Fibroblast of mammary gland (primary cell): ENCODE data around the gene RIPK3.
A peak's percentile ranks its signal among the peaks of the same experiment; 100 is the strongest.
"Not testable (repeated sequence)": the region's sequence is repeated elsewhere in the genome, so short reads cannot be mapped to it uniquely, and the experiment has no call there.

ENCODE experiments used
- DNase-seq: peaks from one replicate; pipeline ENCODE4 v3.0.0-alpha.2; 2010; ENCODE audit warnings: low read depth
- H3K4me3 ChIP-seq: 2 replicates; pipeline ENCODE4 v1.5.1; 2011; ENCODE audit warnings: low read depth, mild to moderate bottlenecking, low read length, moderate library complexity; ENCODE audit not compliant: control insufficient read depth
- TF ChIP-seq, protein P1 (sequence below): conservative IDR thresholded peaks from 2 replicates; pipeline ENCODE4 v1.5.1; 2011; ENCODE audit warnings: low read depth, low read length, inconsistent platforms; ENCODE audit not compliant: control insufficient read depth, insufficient read depth

RIPK3 gene

DNA sequence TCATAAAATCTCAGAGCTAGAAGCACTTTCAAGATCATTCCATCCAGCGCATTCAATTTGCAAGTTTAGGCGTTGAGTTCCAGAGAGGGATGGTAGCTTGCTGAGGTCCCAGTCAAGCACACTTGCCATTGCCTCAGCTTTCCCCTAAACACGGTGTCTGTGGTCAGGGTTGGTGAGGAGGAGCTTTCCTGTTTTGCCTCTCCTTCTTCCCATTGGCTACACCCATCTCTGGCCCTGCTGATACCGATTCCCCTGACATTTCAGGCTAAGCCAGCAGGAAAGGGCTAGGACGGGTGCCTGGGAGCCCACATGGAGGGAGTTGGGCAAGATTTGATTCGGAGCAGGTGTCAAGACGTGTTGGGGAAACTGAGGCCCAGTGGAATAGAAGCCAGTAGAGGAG, 37.3 kb upstream of the RIPK3 start:
- TF ChIP-seq, protein P1, sequence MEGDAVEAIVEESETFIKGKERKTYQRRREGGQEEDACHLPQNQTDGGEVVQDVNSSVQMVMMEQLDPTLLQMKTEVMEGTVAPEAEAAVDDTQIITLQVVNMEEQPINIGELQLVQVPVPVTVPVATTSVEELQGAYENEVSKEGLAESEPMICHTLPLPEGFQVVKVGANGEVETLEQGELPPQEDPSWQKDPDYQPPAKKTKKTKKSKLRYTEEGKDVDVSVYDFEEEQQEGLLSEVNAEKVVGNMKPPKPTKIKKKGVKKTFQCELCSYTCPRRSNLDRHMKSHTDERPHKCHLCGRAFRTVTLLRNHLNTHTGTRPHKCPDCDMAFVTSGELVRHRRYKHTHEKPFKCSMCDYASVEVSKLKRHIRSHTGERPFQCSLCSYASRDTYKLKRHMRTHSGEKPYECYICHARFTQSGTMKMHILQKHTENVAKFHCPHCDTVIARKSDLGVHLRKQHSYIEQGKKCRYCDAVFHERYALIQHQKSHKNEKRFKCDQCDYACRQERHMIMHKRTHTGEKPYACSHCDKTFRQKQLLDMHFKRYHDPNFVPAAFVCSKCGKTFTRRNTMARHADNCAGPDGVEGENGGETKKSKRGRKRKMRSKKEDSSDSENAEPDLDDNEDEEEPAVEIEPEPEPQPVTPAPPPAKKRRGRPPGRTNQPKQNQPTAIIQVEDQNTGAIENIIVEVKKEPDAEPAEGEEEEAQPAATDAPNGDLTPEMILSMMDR: no peak
- H3K4me3 ChIP-seq: no peak overlapping the region
- DNase-seq: no peak

DNA sequence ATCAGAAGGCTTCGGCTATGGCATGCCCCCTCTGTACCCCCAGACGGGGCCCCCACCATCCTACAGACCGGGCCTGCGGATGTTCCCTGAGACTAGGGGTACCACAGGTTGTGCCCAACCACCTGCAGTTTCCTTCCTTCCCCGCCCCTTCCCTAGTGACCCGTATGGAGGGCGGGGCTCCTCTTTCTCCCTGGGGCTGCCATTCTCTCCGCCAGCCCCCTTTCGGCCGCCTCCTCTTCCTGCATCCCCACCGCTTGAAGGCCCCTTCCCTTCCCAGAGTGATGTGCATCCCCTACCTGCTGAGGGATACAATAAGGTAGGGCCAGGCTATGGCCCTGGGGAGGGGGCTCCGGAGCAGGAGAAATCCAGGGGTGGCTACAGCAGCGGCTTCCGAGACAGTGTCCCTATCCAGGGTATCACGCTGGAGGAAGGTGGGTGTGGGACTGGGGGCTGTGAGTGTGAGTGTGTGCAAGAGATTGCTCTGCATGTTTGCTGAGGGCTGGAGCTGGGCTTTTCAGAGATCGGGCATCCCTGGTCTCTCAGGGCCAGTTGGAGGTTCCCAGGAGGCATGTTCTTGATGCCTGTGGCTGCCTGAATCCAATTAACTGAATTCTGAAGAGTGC, 36.8 kb upstream of the RIPK3 start:
- TF ChIP-seq, protein P1: no peak
- no peak for DNase-seq
- no peak overlapping the region for H3K4me3 ChIP-seq

DNA sequence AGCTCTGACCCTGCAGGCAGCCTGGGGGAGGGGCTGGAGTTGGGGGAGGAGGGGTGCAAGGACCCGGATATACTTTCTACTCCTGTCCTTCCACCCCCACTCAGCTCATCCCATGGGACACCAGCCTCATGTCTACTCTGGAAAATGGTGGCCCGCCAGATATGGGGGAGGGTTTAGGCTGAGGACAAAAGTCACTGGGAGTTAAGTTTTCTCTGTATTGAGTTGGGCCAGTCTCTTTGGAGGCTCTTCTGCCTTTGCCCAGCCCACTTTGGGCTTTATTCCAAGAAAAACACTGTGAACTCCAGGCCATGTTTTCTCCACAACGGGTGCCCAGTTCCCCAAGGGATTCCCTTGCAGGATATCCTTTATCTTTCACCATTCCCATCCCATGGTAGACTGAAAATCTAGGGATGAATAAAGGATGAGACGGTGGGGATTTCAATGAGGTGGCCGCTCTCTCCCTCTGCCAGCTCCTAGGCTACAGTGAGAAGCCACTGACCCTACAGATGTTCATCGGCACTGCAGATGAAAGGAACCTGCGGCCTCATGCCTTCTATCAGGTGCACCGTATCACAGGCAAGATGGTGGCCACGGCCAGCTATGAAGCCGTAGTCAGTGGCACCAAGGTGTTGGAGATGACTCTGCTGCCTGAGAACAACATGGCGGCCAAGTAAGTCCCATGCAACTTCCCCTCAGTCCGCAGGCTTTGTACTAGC, 33.1 kb upstream of the RIPK3 start:
- peak; percentile 71 for DNase-seq
- H3K4me3 ChIP-seq: no peak overlapping the region
- TF ChIP-seq, protein P1: no peak

DNA sequence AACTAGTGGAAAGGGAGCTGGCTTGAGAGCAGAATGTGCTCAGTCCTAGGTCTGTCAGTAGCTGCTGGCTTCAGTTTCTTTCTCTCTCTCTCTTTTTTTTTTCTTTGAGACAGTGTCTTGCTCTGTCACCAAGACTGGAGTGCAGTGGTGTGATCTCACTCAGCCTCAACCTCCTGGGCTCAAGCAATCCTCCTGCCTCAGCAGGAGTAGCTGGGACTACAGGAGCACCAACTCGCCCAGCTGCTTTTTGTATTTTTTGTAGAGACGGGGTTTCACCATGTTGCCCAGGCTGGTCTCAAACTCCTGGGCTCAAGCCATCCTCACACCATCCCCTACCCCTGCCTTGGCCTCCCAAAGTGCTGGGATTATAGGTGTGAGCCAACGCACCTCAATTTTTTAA, 31.8 kb upstream of the RIPK3 start:
- DNase-seq, H3K4me3 ChIP-seq: not testable (repeated sequence)

DNA sequence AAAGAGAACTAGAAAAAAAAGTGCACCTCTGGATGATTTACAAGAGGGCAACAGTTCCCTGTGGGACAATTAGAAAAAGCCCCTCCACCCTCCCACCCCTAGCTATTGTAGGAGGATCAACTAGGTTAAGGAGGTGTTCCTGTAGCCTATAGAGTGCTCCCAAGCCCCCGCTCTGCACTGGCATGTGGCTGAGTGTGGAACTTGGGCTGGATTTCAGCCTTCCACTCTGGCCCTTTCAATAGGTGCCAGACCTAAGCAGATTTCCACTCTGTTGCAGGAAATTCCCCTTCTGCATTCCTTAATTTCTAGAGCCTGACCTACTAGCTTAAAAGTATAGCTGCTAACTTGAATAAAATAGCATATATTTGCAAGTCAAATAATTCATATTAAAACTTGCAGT, 31.0 kb upstream of the RIPK3 start:
- H3K4me3 ChIP-seq: no peak overlapping the region
- DNase-seq: no peak
- TF ChIP-seq, protein P1: no peak

DNA sequence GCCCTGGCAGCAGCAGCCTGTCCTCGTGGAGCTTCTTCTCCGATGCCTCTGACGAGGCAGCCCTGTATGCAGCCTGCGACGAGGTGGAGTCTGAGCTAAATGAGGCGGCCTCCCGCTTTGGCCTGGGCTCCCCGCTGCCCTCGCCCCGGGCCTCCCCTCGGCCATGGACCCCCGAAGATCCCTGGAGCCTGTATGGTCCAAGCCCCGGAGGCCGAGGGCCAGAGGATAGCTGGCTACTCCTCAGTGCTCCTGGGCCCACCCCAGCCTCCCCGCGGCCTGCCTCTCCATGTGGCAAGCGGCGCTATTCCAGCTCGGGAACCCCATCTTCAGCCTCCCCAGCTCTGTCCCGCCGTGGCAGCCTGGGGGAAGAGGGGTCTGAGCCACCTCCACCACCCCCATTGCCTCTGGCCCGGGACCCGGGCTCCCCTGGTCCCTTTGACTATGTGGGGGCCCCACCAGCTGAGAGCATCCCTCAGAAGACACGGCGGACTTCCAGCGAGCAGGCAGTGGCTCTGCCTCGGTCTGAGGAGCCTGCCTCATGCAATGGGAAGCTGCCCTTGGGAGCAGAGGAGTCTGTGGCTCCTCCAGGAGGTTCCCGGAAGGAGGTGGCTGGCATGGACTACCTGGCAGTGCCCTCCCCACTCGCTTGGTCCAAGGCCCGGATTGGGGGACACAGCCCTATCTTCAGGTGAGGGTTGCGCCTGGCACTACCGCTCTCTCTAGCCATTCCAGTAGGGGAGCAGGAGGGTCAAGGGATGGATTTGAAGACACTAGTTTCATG, 30.3 kb upstream of the RIPK3 start:
- no peak for DNase-seq
- TF ChIP-seq, protein P1: no peak
- H3K4me3 ChIP-seq: no peak overlapping the region

DNA sequence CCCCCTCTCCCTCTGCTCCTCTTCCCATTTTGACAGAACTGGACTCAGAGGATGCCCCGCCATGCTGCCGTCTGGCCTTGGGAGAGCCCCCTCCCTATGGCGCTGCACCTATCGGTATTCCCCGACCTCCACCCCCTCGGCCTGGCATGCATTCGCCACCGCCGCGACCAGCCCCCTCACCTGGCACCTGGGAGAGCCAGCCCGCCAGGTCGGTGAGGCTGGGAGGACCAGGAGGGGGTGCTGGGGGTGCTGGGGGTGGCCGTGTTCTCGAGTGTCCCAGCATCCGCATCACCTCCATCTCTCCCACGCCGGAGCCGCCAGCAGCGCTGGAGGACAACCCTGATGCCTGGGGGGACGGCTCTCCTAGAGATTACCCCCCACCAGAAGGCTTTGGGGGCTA, 29.7 kb upstream of the RIPK3 start:
- no peak for DNase-seq
- H3K4me3 ChIP-seq: peak overlapping the region; percentile 73
- TF ChIP-seq, protein P1: no peak
